GM12873 (cell line): Measurements from ENCODE around the gene KICS2.

Source experiments
- CTCF ChIP-seq: IDR thresholded peaks from 2 replicates; pipeline ENCODE4 v1.5.1; 2012; ENCODE audit warnings: low read depth, mild to moderate bottlenecking, moderate library complexity, low read length, control low read depth; ENCODE audit not compliant: insufficient read depth; ENCODE audit errors: missing control alignments

Gene KICS2

GRCh38 chr12:64194333-64195149 is 27.6 kb downstream of the KICS2 start:
- no peak for TF ChIP-seq CTCF

- no peak for TF ChIP-seq CTCF
These were observed 28.2 kb downstream of the KICS2 start for GRCh38 chr12:64193931-64194330.

GRCh38 chr12:64192644-64193444 is 29.3 kb downstream of the KICS2 start:
- TF ChIP-seq CTCF = no peak

- no peak for TF ChIP-seq CTCF
These were observed 32.0 kb downstream of the KICS2 start for GRCh38 chr12:64190140-64190539.

- no peak for TF ChIP-seq CTCF
These were observed 32.6 kb downstream of the KICS2 start for GRCh38 chr12:64189530-64189929.

GRCh38 chr12:64187794-64188193 is 34.3 kb downstream of the KICS2 start:
- TF ChIP-seq CTCF = no peak

GRCh38 chr12:64187370-64187769 is 34.7 kb downstream of the KICS2 start:
- TF ChIP-seq CTCF = no peak
